ENCODE results near the gene SLC4A3.

SLC4A3 gene

GRCh38 chr2:219636144-219636915 is 8.9 kb downstream of the SLC4A3 start:
- no peak overlapping the region for H4K91ac ChIP-seq (ENCODE audit: low read length)
- H2BK120ac ChIP-seq (ENCODE audit: low read depth, low read length): no peak overlapping the region
- no peak overlapping the region for H2BK5ac ChIP-seq (ENCODE audit: low read depth, low read length, poor library complexity, severe bottlenecking)
- no peaks in the 10 kb centered on the region for H3K9me3 ChIP-seq (ENCODE audit: control insufficient read depth, low read length)
- WGBS: 90% methylated on average over 19 of the region's 24 CpGs
- no peak overlapping the region for H2BK12ac ChIP-seq (ENCODE audit: low read length in 2 of 2)
- H3K36me3 ChIP-seq (ENCODE audit: control insufficient read depth in 1 of 2, insufficient read depth in 2 of 2, low read depth in 1 of 2, low read length in 2 of 2): peaks cover 25 to 92% of the 10 kb centered on the region in 2 experiments
- H3K4me2 ChIP-seq (ENCODE audit: low read length, poor library complexity, severe bottlenecking): no peak overlapping the region
- no peak overlapping the region for H3K18ac ChIP-seq (ENCODE audit: low read depth in 1 of 2, low read length in 2 of 2)
- no peak overlapping the region for H3K27ac ChIP-seq (ENCODE audit: low read length, poor library complexity, severe bottlenecking)
- H4K8ac ChIP-seq (ENCODE audit: low read length): no peak overlapping the region
- H3K4me1 ChIP-seq (ENCODE audit: control insufficient read depth, insufficient read depth, low read depth, low read length): no peaks in the 10 kb centered on the region
- H3K9ac ChIP-seq (ENCODE audit: low read length): no peak overlapping the region
- H3K14ac ChIP-seq (ENCODE audit: low read length in 2 of 2): no peak overlapping the region
- H3K4ac ChIP-seq (ENCODE audit: low read depth in 1 of 2, low read length in 2 of 2): no peak overlapping the region
- no peaks in the 10 kb centered on the region for H3K79me1 ChIP-seq (replicated peaks; ENCODE audit: low read length, poor library complexity, severe bottlenecking)
- H2AFZ ChIP-seq (ENCODE audit: low read depth, low read length): no peak overlapping the region
- no peak overlapping the region for H2AK5ac ChIP-seq (ENCODE audit: low read length, severe bottlenecking)
- H3K23ac ChIP-seq (ENCODE audit: low read length in 2 of 2): no peak overlapping the region
- H3K27me3 ChIP-seq (ENCODE audit: control insufficient read depth in 1 of 2, insufficient read depth in 1 of 2, low read length in 2 of 2): no peaks in the 10 kb centered on the region
- no peak overlapping the region for H3K4me3 ChIP-seq (ENCODE audit: insufficient read depth in 1 of 2, low read depth in 1 of 2, low read length in 2 of 2)
- no peak overlapping the region for H2BK15ac ChIP-seq (ENCODE audit: low read depth, poor library complexity, severe bottlenecking)
- DNase-seq: no peak

- H3K27ac ChIP-seq (ENCODE audit: low read length, poor library complexity, severe bottlenecking): no peak overlapping the region
- H2BK12ac ChIP-seq (ENCODE audit: low read length in 2 of 2): no peak overlapping the region
- H3K4ac ChIP-seq (ENCODE audit: low read depth in 1 of 2, low read length in 2 of 2): no peak overlapping the region
- H3K27me3 ChIP-seq (ENCODE audit: control insufficient read depth in 1 of 2, insufficient read depth in 1 of 2, low read length in 2 of 2): no peaks in the 10 kb centered on the region
- 82% methylated on average over 12 of the region's 13 CpGs for WGBS
- no peak overlapping the region for H2BK15ac ChIP-seq (ENCODE audit: low read depth, poor library complexity, severe bottlenecking)
- H3K79me1 ChIP-seq (replicated peaks; ENCODE audit: low read length, poor library complexity, severe bottlenecking): no peaks in the 10 kb centered on the region
- H3K4me3 ChIP-seq (ENCODE audit: insufficient read depth in 1 of 2, low read depth in 1 of 2, low read length in 2 of 2): no peak overlapping the region
- no peaks in the 10 kb centered on the region for H3K9me3 ChIP-seq (ENCODE audit: control insufficient read depth, low read length)
- no peak overlapping the region for H3K23ac ChIP-seq (ENCODE audit: low read length in 2 of 2)
- H3K36me3 ChIP-seq (ENCODE audit: control insufficient read depth in 1 of 2, insufficient read depth in 2 of 2, low read depth in 1 of 2, low read length in 2 of 2): peaks cover 26 to 89% of the 10 kb centered on the region in 2 experiments
- no peak overlapping the region for H4K91ac ChIP-seq (ENCODE audit: low read length)
- H4K8ac ChIP-seq (ENCODE audit: low read length): no peak overlapping the region
- no peak overlapping the region for H3K4me2 ChIP-seq (ENCODE audit: low read length, poor library complexity, severe bottlenecking)
- no peak overlapping the region for H2BK120ac ChIP-seq (ENCODE audit: low read depth, low read length)
- no peak overlapping the region for H2AFZ ChIP-seq (ENCODE audit: low read depth, low read length)
- H3K14ac ChIP-seq (ENCODE audit: low read length in 2 of 2): no peak overlapping the region
- no peak overlapping the region for H3K9ac ChIP-seq (ENCODE audit: low read length)
- H3K4me1 ChIP-seq (ENCODE audit: control insufficient read depth, insufficient read depth, low read depth, low read length): peaks cover 2% of the 10 kb centered on the region
- H3K18ac ChIP-seq (ENCODE audit: low read depth in 1 of 2, low read length in 2 of 2): no peak overlapping the region
- no peak overlapping the region for H2BK5ac ChIP-seq (ENCODE audit: low read depth, low read length, poor library complexity, severe bottlenecking)
- DNase-seq: no peak
- H2AK5ac ChIP-seq (ENCODE audit: low read length, severe bottlenecking): no peak overlapping the region
Measured at GRCh38 chr2:219636941-219637841, 9.8 kb downstream of the SLC4A3 start.

- H2AK5ac ChIP-seq (ENCODE audit: low read length, severe bottlenecking): no peak overlapping the region
- no peak overlapping the region for H2BK15ac ChIP-seq (ENCODE audit: low read depth, poor library complexity, severe bottlenecking)
- no peak overlapping the region for H3K9ac ChIP-seq (ENCODE audit: low read length)
- peaks cover 20 to 82% of the 10 kb centered on the region in 2 experiments for H3K36me3 ChIP-seq (ENCODE audit: control insufficient read depth in 1 of 2, insufficient read depth in 2 of 2, low read depth in 1 of 2, low read length in 2 of 2)
- H3K4ac ChIP-seq (ENCODE audit: low read depth in 1 of 2, low read length in 2 of 2): no peak overlapping the region
- no peak for DNase-seq
- no peak overlapping the region for H3K14ac ChIP-seq (ENCODE audit: low read length in 2 of 2)
- H3K4me1 ChIP-seq (ENCODE audit: control insufficient read depth, insufficient read depth, low read depth, low read length): peaks cover 5% of the 10 kb centered on the region
- H2BK5ac ChIP-seq (ENCODE audit: low read depth, low read length, poor library complexity, severe bottlenecking): no peak overlapping the region
- H3K4me2 ChIP-seq (ENCODE audit: low read length, poor library complexity, severe bottlenecking): no peak overlapping the region
- H4K8ac ChIP-seq (ENCODE audit: low read length): no peak overlapping the region
- no peak overlapping the region for H3K27ac ChIP-seq (ENCODE audit: low read length, poor library complexity, severe bottlenecking)
- H3K79me1 ChIP-seq (replicated peaks; ENCODE audit: low read length, poor library complexity, severe bottlenecking): no peaks in the 10 kb centered on the region
- no peak overlapping the region for H2BK120ac ChIP-seq (ENCODE audit: low read depth, low read length)
- H3K18ac ChIP-seq (ENCODE audit: low read depth in 1 of 2, low read length in 2 of 2): no peak overlapping the region
- 87% methylated on average over 9 of the region's 9 CpGs for WGBS
- H2BK12ac ChIP-seq (ENCODE audit: low read length in 2 of 2): no peak overlapping the region
- H3K27me3 ChIP-seq (ENCODE audit: control insufficient read depth in 1 of 2, insufficient read depth in 1 of 2, low read length in 2 of 2): no peaks in the 10 kb centered on the region
- H3K9me3 ChIP-seq (ENCODE audit: control insufficient read depth, low read length): no peaks in the 10 kb centered on the region
- H3K23ac ChIP-seq (ENCODE audit: low read length in 2 of 2): no peak overlapping the region
- no peak overlapping the region for H3K4me3 ChIP-seq (ENCODE audit: insufficient read depth in 1 of 2, low read depth in 1 of 2, low read length in 2 of 2)
- H4K91ac ChIP-seq (ENCODE audit: low read length): no peak overlapping the region
- no peak overlapping the region for H2AFZ ChIP-seq (ENCODE audit: low read depth, low read length)
Measured at GRCh38 chr2:219637842-219638185, 10.4 kb downstream of the SLC4A3 start.

- peak overlapping the region; percentile 2 for H2BK15ac ChIP-seq (ENCODE audit: low read depth, poor library complexity, severe bottlenecking)
- no peak overlapping the region for H2BK5ac ChIP-seq (ENCODE audit: low read depth, low read length, poor library complexity, severe bottlenecking)
- H3K23ac ChIP-seq (ENCODE audit: low read length in 2 of 2): no peak overlapping the region
- no peak overlapping the region for H3K4me2 ChIP-seq (ENCODE audit: low read length, poor library complexity, severe bottlenecking)
- no peak overlapping the region for H4K8ac ChIP-seq (ENCODE audit: low read length)
- no peak overlapping the region for H3K4ac ChIP-seq (ENCODE audit: low read depth in 1 of 2, low read length in 2 of 2)
- 90% methylated on average over 17 of the region's 17 CpGs for WGBS
- H4K91ac ChIP-seq (ENCODE audit: low read length): no peak overlapping the region
- H2BK12ac ChIP-seq (ENCODE audit: low read length in 2 of 2): no peak overlapping the region
- no peak overlapping the region for H2AFZ ChIP-seq (ENCODE audit: low read depth, low read length)
- H3K4me1 ChIP-seq (ENCODE audit: control insufficient read depth, insufficient read depth, low read depth, low read length): peaks cover 8% of the 10 kb centered on the region
- H3K18ac ChIP-seq (ENCODE audit: low read depth in 1 of 2, low read length in 2 of 2): no peak overlapping the region
- DNase-seq: no peak
- no peaks in the 10 kb centered on the region for H3K9me3 ChIP-seq (ENCODE audit: control insufficient read depth, low read length)
- no peak overlapping the region for H2BK120ac ChIP-seq (ENCODE audit: low read depth, low read length)
- no peak overlapping the region for H3K14ac ChIP-seq (ENCODE audit: low read length in 2 of 2)
- H3K9ac ChIP-seq (ENCODE audit: low read length): no peak overlapping the region
- no peaks in the 10 kb centered on the region for H3K27me3 ChIP-seq (ENCODE audit: control insufficient read depth in 1 of 2, insufficient read depth in 1 of 2, low read length in 2 of 2)
- no peak overlapping the region for H2AK5ac ChIP-seq (ENCODE audit: low read length, severe bottlenecking)
- H3K36me3 ChIP-seq (ENCODE audit: control insufficient read depth in 1 of 2, insufficient read depth in 2 of 2, low read depth in 1 of 2, low read length in 2 of 2): peaks cover 15 to 77% of the 10 kb centered on the region in 2 experiments
- H3K79me1 ChIP-seq (replicated peaks; ENCODE audit: low read length, poor library complexity, severe bottlenecking): no peaks in the 10 kb centered on the region
- H3K27ac ChIP-seq (ENCODE audit: low read length, poor library complexity, severe bottlenecking): no peak overlapping the region
- H3K4me3 ChIP-seq (ENCODE audit: insufficient read depth in 1 of 2, low read depth in 1 of 2, low read length in 2 of 2): no peak overlapping the region
Measured at GRCh38 chr2:219638217-219638947, 11.0 kb downstream of the SLC4A3 start.
